Muscle layer of colon (tissue), 2 donors: ENCODE measurements around the gene CRYBG1.
A peak's percentile ranks its signal among the peaks of the same experiment; 100 is the strongest.
"Not testable (repeated sequence)": the region's sequence is repeated elsewhere in the genome, so short reads cannot be mapped to it uniquely, and the experiment has no call there.

ENCODE experiments used
- H3K27ac ChIP-seq: one replicate; pipeline ENCODE4 v1.7.0; 2013; ENCODE audit warnings: low read depth, mild to moderate bottlenecking, low read length, moderate library complexity
- H3K27me3 ChIP-seq, 2 donors: one replicate each; pipeline ENCODE4 v1.7.0; 2013; ENCODE audit warnings: low read length in 2 of 2, mild to moderate bottlenecking in 2 of 2; ENCODE audit not compliant: insufficient read depth in 2 of 2, control insufficient read depth in 1 of 2
- H3K36me3 ChIP-seq: one replicate; pipeline ENCODE4 v1.7.0; 2013; ENCODE audit warnings: mild to moderate bottlenecking, low read length; ENCODE audit not compliant: insufficient read depth
- H3K4me1 ChIP-seq: one replicate; pipeline ENCODE4 v1.7.0; 2013; ENCODE audit warnings: mild to moderate bottlenecking, low read length; ENCODE audit not compliant: insufficient read depth
- H3K4me3 ChIP-seq, 2 donors: one replicate each; pipeline ENCODE4 v1.7.0; 2013; ENCODE audit warnings: low read length in 2 of 2, low read depth in 1 of 2, mild to moderate bottlenecking in 1 of 2, moderate library complexity in 1 of 2
- H3K9ac ChIP-seq: one replicate; pipeline ENCODE4 v1.7.0; 2013; ENCODE audit warnings: low read length
- H3K9me3 ChIP-seq: one replicate; pipeline ENCODE4 v1.7.0; 2013; ENCODE audit warnings: mild to moderate bottlenecking, low read length
- donor health status: abdominal sarcoma.
- donor health status: Adenocarcinoma of cecum.

CRYBG1 gene

DNA sequence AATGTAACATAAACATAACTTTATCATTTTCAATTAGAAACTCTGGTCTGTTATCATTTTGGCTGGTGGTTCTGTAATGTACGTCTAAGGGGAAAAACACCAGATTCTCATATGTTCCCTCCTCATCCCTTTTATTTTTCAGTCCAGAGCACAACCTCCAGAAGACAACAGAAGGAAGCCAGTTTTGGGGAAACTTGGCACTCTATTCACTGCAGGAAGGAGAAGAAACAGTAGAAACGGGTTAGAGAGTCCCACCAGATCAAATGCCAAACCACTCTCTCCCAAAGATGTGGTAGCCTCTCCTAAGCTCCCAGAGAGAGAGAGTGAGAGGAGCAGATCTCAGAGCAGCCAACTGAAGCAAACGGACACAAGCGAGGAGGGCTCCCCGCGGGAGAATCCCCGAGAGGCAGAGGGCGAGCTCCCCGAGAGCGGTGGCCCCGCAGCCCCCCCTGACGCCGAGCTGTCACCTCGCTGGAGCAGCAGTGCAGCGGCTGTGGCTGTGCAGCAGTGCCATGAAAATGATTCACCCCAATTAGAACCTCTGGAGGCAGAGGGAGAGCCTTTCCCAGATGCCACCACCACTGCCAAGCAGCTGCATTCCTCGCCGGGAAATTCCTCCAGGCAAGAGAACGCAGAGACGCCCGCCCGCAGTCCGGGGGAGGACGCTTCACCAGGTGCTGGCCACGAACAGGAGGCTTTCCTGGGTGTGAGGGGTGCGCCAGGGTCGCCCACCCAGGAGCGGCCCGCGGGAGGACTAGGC is 151.0 kb downstream of the CRYBG1 start:
- Histone ChIP-seq H3K4me3 (peak overlapping the region; percentile 78 to 96), H3K36me3 (no peaks in the 10 kb centered on the region), H3K4me1 (peaks cover 21% of the 10 kb centered on the region), H3K9ac (no peak overlapping the region), H3K9me3 (no peaks in the 10 kb centered on the region), H3K27me3 (peaks cover 10 to 44% of the 10 kb centered on the region in 2 donors), H3K27ac (peak overlapping the region; percentile 61)

DNA sequence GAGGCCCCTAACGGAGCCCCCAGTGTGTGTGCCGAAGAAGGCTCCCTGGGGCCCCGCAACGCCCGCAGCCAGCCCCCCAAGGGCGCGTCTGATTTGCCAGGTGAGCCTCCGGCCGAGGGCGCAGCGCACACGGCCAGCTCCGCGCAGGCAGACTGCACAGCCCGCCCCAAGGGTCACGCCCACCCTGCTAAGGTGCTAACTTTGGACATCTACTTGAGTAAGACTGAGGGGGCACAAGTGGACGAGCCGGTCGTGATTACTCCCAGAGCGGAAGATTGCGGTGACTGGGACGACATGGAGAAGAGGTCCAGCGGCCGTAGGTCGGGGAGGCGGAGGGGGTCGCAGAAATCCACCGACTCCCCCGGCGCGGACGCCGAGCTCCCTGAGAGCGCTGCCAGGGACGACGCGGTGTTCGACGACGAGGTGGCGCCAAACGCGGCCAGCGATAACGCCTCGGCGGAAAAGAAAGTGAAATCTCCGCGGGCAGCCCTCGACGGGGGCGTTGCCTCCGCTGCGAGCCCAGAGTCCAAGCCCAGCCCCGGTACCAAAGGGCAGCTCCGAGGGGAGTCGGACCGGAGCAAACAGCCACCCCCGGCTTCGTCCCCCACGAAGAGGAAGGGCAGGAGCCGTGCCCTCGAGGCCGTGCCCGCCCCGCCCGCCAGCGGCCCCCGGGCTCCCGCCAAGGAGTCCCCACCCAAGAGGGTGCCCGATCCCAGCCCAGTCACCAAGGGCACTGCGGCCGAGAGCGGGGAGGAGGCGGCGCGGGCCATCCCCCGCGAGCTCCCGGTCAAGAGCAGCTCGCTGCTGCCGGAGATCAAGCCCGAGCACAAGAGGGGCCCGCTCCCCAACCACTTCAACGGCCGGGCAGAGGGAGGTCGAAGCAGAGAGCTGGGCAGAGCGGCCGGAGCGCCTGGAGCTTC is 151.8 kb downstream of the CRYBG1 start:
- Histone ChIP-seq H3K9me3 (no peaks in the 10 kb centered on the region), H3K27me3 (peaks cover 5 to 42% of the 10 kb centered on the region in 2 donors), H3K9ac (peak overlapping the region; percentile 4), H3K4me3 (peak overlapping the region; percentile 78 to 96), H3K27ac (peak overlapping the region; percentile 61), H3K36me3 (no peaks in the 10 kb centered on the region), H3K4me1 (peaks cover 21% of the 10 kb centered on the region)

DNA sequence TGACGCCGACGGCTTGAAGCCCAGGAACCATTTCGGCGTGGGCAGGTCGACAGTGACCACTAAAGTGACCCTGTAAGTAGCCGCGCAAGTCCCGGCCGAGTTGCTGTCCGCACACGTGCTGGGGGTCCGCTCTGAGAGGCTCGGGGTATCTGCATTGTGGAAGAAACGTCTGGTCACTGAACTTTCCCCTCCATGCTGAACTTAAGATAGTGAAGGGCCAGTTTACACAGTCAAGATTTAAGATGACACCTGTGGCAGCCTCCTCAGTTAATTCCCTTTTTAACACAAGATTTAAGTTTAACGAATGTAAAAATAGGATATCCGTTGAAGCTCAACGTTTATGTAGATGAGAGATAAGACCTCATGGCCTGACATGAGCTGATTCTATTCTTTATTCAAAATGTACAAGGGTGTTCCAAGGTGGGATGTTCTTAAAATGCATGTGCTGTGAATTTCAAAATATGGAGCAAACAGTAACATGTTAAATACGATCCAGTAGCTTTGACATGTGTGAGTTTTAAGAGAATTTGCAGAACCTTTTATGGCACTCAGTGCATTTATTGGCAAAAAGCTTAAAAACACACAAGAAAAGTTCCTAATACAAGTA is 152.6 kb downstream of the CRYBG1 start:
- Histone ChIP-seq H3K36me3 (no peaks in the 10 kb centered on the region), H3K4me1 (peaks cover 21% of the 10 kb centered on the region), H3K4me3 (peak overlapping the region; percentile 78 to 96), H3K9ac (peak overlapping the region; percentile 4), H3K27me3 (peaks cover 4 to 38% of the 10 kb centered on the region in 2 donors), H3K27ac (peak overlapping the region; percentile 61), H3K9me3 (no peaks in the 10 kb centered on the region)

DNA sequence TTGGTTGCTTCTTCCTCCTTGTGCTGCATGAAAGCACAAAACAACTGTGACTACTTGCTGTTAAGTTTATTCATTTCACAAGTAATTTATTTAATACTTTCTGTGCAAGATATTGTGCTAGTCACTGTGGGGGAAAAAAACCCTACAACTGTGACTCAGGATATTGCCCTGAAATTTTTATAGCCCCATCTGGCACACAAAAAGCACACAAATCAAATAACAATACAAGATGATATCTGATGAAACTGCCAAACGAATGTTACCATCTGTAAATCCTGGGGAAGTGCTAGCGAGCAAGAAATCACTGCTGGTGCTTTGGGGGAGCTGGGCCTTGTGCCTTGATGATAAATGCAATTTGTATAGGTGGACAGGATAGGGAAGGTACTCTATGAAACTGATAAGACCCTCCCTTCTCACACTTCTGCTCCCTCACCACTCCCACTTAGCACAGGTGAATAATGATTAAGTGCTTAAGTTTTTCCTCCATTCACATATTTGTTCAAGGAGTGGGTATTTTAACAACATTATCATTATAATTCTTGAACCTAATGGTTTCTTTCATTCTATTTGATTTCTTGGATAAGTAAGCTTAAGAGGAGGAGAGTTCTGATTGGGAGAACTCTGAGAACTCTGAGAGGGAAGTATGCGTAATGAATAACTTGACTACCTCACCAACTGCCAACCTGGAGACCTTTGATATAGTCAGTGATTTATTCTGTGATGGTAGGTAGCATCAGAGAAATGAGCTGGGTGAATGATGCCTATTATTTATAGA is 153.5 kb downstream of the CRYBG1 start:
- peak overlapping the region in 1 of 2 donors; percentile 78 for H3K4me3 ChIP-seq
- no peaks in the 10 kb centered on the region for H3K9me3 ChIP-seq
- H3K27ac ChIP-seq: no peak overlapping the region
- H3K36me3 ChIP-seq: no peaks in the 10 kb centered on the region
- H3K4me1 ChIP-seq: peaks cover 21% of the 10 kb centered on the region
- peaks cover 4 to 34% of the 10 kb centered on the region in 2 donors for H3K27me3 ChIP-seq
- no peak overlapping the region for H3K9ac ChIP-seq

DNA sequence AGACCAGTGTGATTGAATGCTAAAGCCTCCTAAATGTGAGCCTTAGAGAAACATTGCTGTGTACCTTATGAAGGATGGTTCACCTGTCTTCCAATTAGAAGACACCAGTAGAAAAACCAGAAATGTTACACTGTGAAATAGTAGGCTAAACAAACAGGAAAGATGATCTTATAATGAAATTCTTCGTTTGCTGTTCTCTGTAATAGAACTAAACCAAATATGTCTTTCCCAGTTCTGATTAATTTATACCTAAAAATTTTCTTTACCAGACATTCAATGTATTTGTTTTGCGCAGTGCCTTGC is 154.0 kb downstream of the CRYBG1 start:
- no peak overlapping the region for H3K4me3 ChIP-seq
- H3K36me3 ChIP-seq: no peaks in the 10 kb centered on the region
- H3K27ac ChIP-seq: no peak overlapping the region
- no peak overlapping the region for H3K9ac ChIP-seq
- H3K4me1 ChIP-seq: peaks cover 20% of the 10 kb centered on the region
- peaks cover 4 to 29% of the 10 kb centered on the region in 2 donors for H3K27me3 ChIP-seq
- no peaks in the 10 kb centered on the region for H3K9me3 ChIP-seq

DNA sequence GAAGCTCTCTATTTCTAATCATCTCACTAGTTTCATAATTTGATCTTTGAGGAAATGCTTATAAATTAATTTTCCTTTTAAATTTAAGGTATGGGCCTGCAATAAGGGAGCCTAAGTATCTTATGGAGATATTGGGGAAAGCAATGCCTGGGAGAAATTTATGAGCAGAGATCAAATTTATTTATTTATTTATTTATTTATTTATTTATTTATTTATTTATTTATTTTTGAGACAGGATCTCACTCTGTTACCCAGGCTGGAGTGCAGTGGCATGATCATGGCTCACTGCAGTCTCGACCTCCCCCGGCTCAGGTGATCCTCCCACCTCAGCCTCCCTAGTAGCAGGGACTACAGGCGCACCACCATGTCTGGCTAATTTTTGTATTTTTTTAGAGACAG is 155.1 kb downstream of the CRYBG1 start:
- Histone ChIP-seq H3K4me1 (peaks cover 12% of the 10 kb centered on the region), H3K27me3 (peaks cover 0 to 18% of the 10 kb centered on the region in 2 donors)
- not testable (repeated sequence) for H3K27ac ChIP-seq, H3K4me3 ChIP-seq, H3K9me3 ChIP-seq, H3K36me3 ChIP-seq, H3K9ac ChIP-seq

DNA sequence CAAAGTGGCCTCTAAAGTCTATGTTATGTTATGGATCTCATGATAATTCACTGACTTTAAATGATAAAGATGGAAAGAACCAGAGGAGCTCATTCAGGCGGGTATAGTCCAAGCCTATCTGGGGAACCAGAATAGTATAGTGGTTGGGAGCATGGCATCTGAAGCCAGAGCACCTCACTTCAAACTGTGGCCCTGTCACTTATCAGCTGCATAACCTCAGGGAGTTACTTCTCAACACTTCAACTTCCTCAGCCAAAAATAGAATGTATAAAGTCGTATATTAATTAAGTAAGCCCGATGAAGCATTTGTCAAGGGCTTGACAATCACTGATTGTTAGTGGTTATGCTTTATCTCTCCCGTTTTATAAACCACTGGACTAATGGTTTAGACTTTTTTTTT is 156.1 kb downstream of the CRYBG1 start:
- Histone ChIP-seq H3K36me3 (no peaks in the 10 kb centered on the region), H3K9me3 (no peaks in the 10 kb centered on the region), H3K27ac (no peak overlapping the region), H3K4me1 (peaks cover 2% of the 10 kb centered on the region), H3K27me3 (peaks cover 0 to 11% of the 10 kb centered on the region in 2 donors), H3K4me3 (no peak overlapping the region), H3K9ac (no peak overlapping the region)

DNA sequence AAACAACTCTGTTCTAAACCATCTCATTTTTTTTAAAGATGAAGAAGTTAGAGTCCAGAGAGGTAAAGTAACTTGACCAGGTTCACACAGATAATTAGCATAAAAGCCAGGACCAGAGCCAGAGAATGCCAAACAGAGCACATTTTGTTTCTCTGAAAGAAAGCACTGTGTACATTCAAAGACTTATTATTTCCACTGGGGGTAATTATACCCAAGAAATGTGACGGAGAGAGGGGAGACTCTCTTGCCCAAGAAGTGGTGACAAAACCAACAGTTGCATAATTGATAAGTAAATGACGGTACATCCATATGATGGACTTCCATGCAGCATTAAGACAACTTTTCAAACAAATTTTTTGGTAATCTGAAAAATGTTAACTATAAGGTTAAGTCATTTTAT is 157.2 kb downstream of the CRYBG1 start:
- H3K4me1 ChIP-seq: no peaks in the 10 kb centered on the region
- no peak overlapping the region for H3K9ac ChIP-seq
- H3K9me3 ChIP-seq: no peaks in the 10 kb centered on the region
- no peak overlapping the region for H3K4me3 ChIP-seq
- H3K36me3 ChIP-seq: no peaks in the 10 kb centered on the region
- no peaks in the 10 kb centered on the region for H3K27me3 ChIP-seq
- no peak overlapping the region for H3K27ac ChIP-seq

DNA sequence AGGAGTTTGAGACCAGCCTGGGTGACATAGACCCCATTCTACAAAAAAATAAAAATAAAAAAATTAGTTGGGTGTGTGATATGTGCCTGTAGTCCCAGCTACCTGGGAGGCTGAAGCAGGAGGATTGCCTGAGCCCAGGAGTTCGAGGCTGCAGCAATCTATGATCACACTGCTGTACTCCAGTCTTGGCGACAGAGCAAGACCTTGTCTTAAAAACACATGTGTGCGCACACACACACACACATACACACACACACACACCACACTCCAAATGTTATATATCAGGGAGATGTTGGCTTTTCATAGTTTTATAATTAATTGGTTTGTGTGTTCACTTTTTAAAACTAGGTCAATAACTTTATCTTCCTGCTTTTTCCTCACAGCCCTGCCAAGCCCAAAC is 158.2 kb downstream of the CRYBG1 start:
- Histone ChIP-seq H3K27me3 (no peaks in the 10 kb centered on the region), H3K27ac (no peak overlapping the region), H3K4me1 (no peaks in the 10 kb centered on the region), H3K9me3 (no peaks in the 10 kb centered on the region), H3K36me3 (no peaks in the 10 kb centered on the region), H3K9ac (no peak overlapping the region), H3K4me3 (no peak overlapping the region)

DNA sequence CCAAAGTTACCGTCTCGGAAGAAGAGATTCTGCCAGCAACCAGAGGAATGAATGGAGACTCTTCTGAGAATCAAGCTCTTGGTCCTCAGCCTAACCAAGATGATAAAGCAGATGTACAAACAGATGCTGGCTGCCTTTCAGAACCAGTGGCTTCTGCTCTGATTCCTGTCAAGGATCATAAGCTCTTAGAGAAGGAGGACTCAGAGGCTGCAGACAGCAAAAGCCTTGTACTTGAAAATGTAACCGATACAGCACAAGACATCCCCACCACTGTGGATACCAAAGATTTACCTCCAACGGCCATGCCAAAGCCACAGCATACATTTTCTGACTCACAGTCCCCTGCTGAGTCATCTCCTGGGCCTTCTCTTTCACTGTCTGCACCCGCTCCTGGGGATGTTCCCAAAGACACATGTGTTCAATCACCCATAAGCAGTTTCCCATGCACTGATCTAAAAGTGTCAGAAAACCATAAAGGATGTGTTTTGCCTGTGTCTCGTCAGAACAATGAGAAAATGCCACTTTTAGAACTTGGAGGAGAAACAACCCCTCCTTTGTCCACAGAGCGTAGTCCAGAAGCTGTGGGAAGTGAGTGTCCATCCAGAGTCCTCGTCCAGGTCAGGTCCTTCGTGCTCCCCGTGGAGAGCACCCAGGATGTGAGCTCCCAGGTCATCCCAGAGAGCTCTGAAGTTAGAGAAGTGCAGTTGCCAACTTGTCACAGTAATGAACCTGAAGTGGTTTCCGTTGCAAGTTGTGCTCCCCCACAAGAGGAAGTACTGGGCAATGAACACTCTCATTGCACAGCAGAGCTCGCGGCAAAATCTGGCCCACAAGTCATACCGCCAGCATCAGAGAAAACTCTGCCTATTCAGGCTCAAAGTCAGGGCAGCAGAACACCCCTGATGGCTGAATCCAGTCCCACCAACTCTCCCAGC is 159.2 kb downstream of the CRYBG1 start:
- no peak overlapping the region for H3K27ac ChIP-seq
- no peak overlapping the region for H3K4me3 ChIP-seq
- peaks cover under 1% of the 10 kb centered on the region for H3K4me1 ChIP-seq
- H3K36me3 ChIP-seq: no peaks in the 10 kb centered on the region
- no peaks in the 10 kb centered on the region for H3K9me3 ChIP-seq
- H3K27me3 ChIP-seq: no peaks in the 10 kb centered on the region
- no peak overlapping the region for H3K9ac ChIP-seq
